GM18519 (cell line): ENCODE results near the gene C1orf21.

Experiments used
- ATAC-seq: cut with Tn5 transposase; IDR thresholded peaks from one replicate; pipeline ENCODE4 v1.9.1; 2021; ENCODE audit warnings: mild to moderate bottlenecking, moderate library complexity; ENCODE audit not compliant: unreplicated experiment, low FRiP score

The C1orf21 gene

DNA sequence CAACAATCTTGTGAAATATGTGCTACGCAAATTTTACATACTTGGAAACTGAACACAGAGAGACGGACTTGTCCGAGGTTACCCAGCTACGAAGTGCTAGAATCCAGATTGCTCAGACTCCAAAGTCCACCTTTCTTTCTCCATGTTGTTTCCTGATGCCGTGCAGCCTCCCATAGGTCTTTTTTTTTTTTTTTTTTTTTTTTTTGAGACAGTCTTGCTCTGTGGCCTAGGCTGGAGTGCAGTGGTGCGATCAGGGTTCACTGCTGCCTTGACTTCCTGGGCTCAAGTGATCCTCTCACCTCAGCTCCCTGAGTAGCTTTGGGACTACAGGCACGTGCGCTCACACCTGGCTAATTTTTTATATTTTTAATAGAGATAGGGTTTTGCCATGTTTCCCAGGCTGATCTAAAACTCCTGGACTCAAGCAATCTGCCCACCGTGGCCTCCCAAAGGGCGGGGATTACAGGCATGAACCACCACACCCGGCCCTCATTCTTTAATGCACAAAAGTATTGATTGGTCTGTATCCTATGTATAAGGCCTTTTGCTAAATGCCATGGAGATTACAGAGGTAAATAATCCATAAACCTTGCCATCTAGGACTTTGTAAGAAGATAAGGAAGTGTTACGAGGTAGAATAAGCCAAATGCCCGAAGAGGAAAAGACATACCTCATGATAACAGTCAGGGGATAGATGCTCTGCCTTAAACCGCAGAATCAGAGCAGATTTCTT, 92.8 kb downstream of the C1orf21 start:
- ATAC-seq: no peak

GRCh38 chr1:184480736-184481135, 93.9 kb downstream of the C1orf21 start:
- ATAC-seq: no peak

- no peak for ATAC-seq
Observed at GRCh38 chr1:184482136-184482535, 95.3 kb downstream of the C1orf21 start.

DNA sequence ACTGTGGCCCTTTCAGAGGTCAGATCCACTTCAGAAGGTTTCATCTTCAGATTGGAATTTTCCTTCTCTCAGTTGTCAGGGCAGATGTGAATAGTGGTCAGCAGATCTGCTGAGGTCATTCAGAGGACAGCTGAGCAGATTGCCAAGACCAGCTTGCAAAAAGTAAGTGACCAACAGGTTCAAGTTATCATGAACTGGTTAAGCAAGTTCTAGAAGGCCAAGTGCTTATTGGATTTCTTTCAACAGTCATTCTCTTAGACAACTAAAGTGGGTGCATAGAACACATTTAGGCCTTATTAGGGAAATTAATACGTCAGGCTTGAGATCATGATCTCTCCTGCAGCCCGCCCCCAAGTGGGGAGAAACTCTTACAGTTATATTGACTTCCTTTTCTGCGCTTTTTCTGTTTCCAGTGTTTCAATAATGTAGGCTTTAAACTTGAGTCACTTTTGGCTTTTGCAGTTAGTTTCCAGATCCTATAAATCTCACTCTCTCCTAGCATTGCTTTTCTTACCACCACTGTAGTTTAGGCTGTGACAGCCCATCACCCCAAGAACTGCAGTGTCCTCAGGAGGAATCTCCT, 96.4 kb downstream of the C1orf21 start:
- no peak for ATAC-seq

- ATAC-seq: no peak
Observed at GRCh38 chr1:184485751-184486723, 99.2 kb downstream of the C1orf21 start.

DNA sequence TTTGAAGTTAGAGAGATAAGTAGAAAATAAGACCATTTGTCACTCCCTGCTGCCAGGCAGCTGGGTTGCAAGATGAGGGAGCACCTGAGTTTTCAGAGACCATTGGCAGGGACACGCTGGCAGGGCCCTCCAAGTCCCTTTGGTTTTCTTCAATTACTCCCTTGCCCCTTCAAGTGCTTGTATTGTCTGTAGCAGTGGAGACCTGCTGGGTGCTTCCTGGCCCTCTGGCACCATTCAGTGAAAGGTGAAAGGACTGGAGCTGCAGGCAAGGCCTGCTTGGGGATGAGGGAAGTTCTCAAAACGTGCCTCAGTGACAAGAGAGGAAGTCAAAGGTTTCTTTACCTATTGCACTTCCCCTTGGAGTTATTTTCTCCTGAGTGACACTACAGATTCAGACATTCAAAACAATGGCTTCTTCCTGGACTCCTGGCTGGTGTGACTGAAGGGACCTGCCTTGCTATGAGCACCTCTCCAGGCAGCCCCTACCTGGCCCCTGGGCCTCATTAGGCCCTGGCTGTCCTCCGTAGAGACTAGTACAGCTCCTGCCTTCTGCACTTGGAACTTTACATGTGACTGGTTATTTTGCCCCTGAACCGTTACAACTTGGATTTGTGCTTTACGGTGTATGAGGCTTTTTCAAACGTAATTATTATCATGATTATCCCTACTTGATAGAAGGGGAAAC, 100.1 kb downstream of the C1orf21 start:
- ATAC-seq: no peak

GRCh38 chr1:184487531-184488193, 100.8 kb downstream of the C1orf21 start:
- ATAC-seq: no peak

GRCh38 chr1:184489908-184490307, 103.1 kb downstream of the C1orf21 start:
- no peak for ATAC-seq

- no peak for ATAC-seq
Observed at GRCh38 chr1:184492536-184492935, 105.7 kb downstream of the C1orf21 start.

GRCh38 chr1:184493987-184494388, 107.2 kb downstream of the C1orf21 start:
- ATAC-seq: no peak

GRCh38 chr1:184494929-184495328, 108.1 kb downstream of the C1orf21 start:
- ATAC-seq: peak; percentile 74

DNA sequence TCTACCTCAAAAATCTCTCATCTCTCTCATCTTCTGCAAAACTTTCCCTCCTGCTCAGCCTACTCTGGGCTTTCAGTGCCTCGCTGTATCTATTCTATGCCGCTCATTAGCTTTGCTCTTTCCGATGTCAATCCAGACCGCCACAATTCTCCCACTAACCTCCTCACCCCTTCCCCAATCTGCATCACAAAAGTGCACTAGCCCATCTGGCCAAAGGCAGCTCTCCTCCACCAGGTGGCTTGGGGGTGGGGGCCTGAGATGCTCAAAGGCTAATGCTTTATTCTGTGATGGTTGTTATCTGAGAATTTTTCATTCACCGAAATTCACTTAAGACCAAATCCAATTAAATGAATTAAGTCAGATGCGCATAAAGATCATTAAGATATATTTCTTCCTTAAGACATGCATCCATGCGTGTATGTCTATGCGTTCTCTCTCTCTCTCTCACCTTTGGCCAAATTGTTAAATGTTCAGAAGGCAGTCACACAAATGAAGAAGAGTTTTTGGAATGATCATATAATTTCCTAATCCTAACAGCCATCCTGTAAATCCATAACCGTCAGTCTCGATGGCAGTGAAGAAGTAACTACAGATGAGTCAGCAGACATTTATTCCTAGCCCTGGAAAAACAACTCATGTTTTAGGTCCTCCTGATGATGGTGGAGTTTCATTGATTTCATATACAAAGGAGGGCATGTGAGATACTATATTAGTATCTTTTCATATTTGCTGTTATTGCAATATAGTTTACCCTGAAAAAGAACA, 111.3 kb downstream of the C1orf21 start:
- ATAC-seq: no peak

DNA sequence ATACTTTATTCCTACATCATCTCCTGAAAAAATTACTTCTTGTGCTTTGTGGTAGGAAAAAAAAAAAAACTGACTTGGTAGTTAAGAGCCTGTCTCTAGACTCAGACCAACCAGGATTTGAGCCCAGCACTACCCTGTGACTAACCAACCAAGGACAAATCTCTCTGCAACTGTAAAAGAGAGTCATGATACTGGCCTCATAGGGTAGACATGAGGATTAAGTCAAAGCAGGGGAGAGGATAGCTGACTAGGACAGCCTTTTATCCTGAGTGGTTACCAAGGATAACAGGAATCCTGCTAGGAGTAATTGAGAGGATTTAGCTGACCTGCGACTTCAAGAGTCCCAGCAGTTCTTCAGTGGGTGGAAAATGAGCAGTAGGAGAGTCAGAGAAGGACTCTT, 112.8 kb downstream of the C1orf21 start:
- ATAC-seq: no peak

GRCh38 chr1:184502161-184502560, 115.3 kb downstream of the C1orf21 start:
- no peak for ATAC-seq

DNA sequence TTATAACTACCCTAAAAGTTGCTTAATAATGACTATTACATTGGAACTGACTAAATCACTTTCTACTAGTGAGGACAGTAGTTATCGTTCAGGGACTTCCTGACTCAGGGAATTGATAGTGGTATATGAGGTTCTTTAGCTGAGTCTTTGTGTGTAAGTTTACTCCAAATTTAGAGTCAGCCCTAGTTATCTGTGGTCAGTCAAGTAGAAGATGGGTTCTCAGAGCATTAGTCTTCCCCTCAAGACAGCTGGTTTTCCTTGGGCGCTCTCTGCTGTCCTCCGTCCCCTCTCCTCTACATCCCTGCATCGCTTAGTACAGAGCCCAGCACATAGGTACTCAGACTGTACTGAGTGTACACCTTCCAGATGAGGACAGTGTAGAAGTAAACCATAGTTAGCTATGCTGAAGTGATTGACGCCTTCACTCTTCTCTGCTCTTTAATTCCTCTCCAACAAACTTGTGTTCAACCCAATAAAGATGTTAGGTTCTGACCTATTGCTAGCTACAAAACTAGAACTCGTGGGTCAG, 116.5 kb downstream of the C1orf21 start:
- ATAC-seq: no peak

DNA sequence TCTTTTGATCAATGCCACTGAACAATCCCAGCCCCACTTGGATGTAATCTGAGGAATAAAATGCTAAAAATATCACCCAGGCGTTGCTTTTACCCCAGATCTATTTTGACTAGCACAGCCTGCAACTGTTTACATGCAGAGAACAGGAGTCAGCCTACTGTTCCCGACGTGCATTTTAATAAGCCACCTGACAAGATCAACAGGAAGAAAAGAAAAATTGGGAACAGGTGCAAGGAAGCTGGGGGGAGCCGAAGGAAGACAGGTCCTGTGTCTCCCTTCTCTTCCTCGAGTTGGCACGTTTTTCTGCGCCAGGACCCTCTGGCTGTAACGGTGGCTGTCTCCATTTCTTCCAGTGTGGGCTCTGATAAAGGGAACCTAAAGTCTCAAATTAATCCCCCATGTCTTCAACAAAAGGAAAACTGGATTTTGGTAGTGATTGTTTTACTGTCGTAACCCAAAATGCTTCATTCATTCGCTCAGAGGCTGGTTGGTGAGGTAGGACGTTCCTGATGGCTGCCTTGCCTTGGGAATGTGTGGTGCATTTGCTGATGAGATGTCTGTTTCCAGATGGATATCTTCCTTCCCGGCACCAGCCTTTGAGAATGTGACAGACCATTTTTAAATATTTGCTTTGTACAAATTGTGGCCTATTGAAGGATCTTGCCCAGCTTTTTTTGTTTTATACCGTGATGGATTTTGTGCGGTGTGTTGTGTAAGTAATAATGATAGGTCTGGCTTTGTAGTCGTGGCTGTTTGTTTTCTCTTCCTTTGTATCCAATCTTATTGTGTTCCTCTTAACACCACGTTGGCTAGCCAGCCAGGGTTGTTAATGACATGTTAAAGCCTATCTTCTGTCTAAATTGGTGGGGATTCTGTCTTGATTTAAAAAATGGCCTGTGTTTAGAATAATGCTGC, 117.5 kb downstream of the C1orf21 start:
- ATAC-seq: no peak

DNA sequence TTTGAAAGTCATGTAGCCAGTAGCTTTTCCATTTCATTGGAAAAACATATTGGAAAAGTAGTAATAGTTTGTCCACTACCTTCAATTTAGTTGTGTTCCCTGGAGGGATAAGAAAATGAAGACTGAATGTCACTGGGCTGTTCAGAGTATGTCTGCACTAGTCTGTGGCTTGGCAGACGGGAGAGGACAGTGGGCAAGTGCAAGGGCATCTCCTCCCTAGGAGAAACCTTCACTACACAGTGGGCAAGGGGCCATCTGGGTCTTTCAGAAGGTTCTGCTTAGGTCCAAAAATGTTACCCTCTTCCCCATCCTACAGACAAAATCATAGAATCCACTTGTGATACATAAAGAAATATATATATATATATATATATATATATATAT, 118.1 kb downstream of the C1orf21 start:
- ATAC-seq: no peak

DNA sequence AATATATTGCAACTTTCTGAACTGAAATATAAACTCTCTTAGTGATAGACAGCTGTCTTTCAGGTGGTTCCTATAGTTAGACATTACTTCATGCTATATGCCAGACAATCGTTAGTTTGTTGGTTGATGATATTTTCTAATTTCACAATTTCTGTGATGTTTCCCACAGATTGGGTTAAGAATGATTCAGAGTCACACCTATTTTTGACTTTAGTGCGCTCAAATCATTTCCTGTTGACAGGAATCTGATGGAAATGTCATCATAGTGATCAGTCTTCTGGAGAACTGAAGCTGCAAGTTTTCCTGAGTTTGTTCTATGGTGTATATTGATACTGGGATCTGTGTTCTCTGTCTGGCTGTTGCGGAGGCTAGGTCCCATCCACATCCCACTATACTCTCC, 119.7 kb downstream of the C1orf21 start:
- ATAC-seq: no peak
